Small intestine (tissue), 7 donors: ENCODE results near the gene TMEM109. TPM values are rescaled to one million over a fixed set of nuclear protein-coding genes. Genes with fewer than 3 reads are reported as not detected.

Experiments used
- DNase-seq, 2 donors: peaks; one replicate each; pipeline versions ENCODE4 v3.0.0 to v3.0.0-alpha.2; 2013
- FAIRE-seq: peaks from 2 replicates; lab custom pipeline; 2012; peaks lifted over from hg19 to GRCh38; lab: Jason Lieb, UNC
- H3K27ac ChIP-seq, 3 donors: one replicate each; pipeline ENCODE4 v1.5.1; 2013; ENCODE audit warnings: low read length in 2 of 3, mild to moderate bottlenecking in 2 of 3, control low read depth in 1 of 3, inconsistent platforms in 1 of 3, low read depth in 1 of 3, moderate library complexity in 1 of 3
- H3K27me3 ChIP-seq, 3 donors: one replicate each; pipeline ENCODE4 v1.6.1; 2013; ENCODE audit warnings: low read length in 3 of 3, inconsistent platforms in 1 of 3; ENCODE audit not compliant: control insufficient read depth in 3 of 3, insufficient read depth in 3 of 3
- H3K36me3 ChIP-seq, 3 donors: one replicate each; pipeline ENCODE4 v1.6.1; 2013; ENCODE audit warnings: low read length in 3 of 3, inconsistent platforms in 1 of 3, low read depth in 1 of 3, mild to moderate bottlenecking in 1 of 3, moderate library complexity in 1 of 3; ENCODE audit not compliant: control insufficient read depth in 3 of 3, insufficient read depth in 2 of 3
- H3K4me1 ChIP-seq, 3 donors: one replicate each; pipeline ENCODE4 v1.6.1; 2013; ENCODE audit warnings: low read length in 2 of 3, inconsistent platforms in 1 of 3, low read depth in 1 of 3, mild to moderate bottlenecking in 1 of 3, moderate library complexity in 1 of 3; ENCODE audit not compliant: control insufficient read depth in 3 of 3, insufficient read depth in 2 of 3
- H3K4me3 ChIP-seq, 3 donors: one replicate each; pipeline ENCODE4 v1.5.1; 2013; ENCODE audit warnings: low read length in 3 of 3, control low read depth in 1 of 3, inconsistent platforms in 1 of 3, low read depth in 1 of 3, mild to moderate bottlenecking in 1 of 3, moderate library complexity in 1 of 3
- H3K9me3 ChIP-seq, 2 donors: one replicate each; pipeline ENCODE4 v1.6.1; 2013; ENCODE audit warnings: low read depth in 1 of 2, low read length in 1 of 2; ENCODE audit not compliant: control insufficient read depth in 2 of 2, insufficient read depth in 1 of 2
- WGBS, 3 donors: extraction: QIAGEN DNeasy Blood & Tissue Kit; methylation state at CpG; one replicate each; pipeline ENCODE4 v1.1.7; 2013; 5-methylcytosine and 5-hydroxymethylcytosine counted together
- polyA plus RNA-seq, 4 donors: library from polyadenylated mRNA; stranded (reverse) in 3 of 4; unstranded in 1 of 4; fragments of 200-250 nt in 3 of 4; fragments of 120-200 nt in 1 of 4; gene quantifications; one replicate each; pipeline versions ENCODE4 v1.2.1 to v1.2.3, GENCODE V29; 2013
- donor health status: healthy with polysubstance abuse.
- donor health status: control.
- donor health status: control.
- donor health status: Bipolar disorder and iron deficiency.
- donor health status: healthy.

TMEM109 gene
- polyA plus RNA-seq, 4 donors: 14.1 to 63.7 (median 33.9) TPM

DNA sequence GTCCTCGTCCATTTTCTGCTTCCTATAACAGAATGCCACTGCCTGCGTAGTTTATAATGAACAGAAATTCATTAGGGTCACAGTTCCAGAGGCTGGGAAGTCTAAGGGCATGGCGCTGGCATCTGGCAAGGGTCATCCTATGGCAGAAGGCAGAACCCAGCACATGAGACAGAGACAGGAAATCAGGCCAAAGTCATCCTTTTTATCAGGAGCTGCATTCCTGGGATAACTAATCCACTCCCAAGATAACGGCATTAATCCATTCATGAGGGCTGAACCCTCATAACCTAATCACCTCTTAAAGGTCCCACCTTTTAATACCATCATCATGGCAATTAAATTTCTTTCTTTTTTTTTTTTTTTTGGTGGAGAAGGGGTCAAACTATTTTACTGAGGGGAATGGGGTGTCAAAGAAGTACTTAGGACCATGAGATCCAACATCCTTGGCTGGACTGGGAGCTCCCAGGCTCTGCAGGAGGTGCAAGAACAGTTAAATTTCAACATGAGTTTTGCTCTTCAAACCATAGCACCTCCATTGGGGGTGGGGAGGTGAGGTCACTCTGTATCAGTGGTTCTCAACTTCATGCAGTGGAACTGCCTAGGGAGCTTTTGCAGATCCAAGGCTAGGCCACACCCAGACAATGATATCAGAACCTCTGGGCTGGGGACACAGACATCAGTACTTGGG lies 4.4 kb downstream of the TMEM109 start:
- WGBS, 3 donors: 79 to 85% (median 83%) methylated on average over 4 of the region's 4 CpGs
- FAIRE-seq: no peak

DNA sequence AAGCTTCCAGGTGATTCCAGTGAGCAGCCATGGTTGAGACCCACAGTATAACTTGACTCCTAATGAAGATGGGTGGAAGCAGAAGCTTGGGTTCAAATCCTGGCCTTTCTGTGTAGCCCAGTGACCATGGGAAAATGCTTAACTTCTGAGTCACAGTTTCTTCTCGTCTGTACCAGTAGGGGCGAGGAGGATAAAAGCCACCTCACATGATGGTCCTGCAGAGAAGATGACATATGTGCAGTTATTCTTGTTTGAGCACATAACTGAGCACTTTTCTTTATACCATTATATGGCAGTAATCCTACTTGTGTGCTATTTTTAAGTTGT lies 4.9 kb downstream of the TMEM109 start:
- Histone ChIP-seq H3K4me3 (no peak overlapping the region), H3K27me3 (no peaks in the 10 kb centered on the region), H3K27ac (no peak overlapping the region), H3K9me3 (no peaks in the 10 kb centered on the region), H3K36me3 (peaks cover 11 to 46% (median 14%) of the 10 kb centered on the region in 3 donors), H3K4me1 (peaks cover 7 to 9% (median 9%) of the 10 kb centered on the region in 3 donors)
- DNase-seq (no peak), FAIRE-seq (no peak)
- 54 to 63% (median 58%) methylated on average over 2 of the region's 2 CpGs for WGBS, 3 donors

More for the DNA sequence above, 4.4 kb downstream of the TMEM109 start:
- H3K27me3 ChIP-seq: no peaks in the 10 kb centered on the region
- H3K4me3 ChIP-seq: no peak overlapping the region
- H3K27ac ChIP-seq: no peak overlapping the region
- no peaks in the 10 kb centered on the region for H3K9me3 ChIP-seq
- peaks cover 6 to 9% (median 8%) of the 10 kb centered on the region in 3 donors for H3K4me1 ChIP-seq
- peaks cover 11 to 41% (median 14%) of the 10 kb centered on the region in 3 donors for H3K36me3 ChIP-seq
- DNase-seq: peak in 1 of 2 donors; percentile 27

DNA sequence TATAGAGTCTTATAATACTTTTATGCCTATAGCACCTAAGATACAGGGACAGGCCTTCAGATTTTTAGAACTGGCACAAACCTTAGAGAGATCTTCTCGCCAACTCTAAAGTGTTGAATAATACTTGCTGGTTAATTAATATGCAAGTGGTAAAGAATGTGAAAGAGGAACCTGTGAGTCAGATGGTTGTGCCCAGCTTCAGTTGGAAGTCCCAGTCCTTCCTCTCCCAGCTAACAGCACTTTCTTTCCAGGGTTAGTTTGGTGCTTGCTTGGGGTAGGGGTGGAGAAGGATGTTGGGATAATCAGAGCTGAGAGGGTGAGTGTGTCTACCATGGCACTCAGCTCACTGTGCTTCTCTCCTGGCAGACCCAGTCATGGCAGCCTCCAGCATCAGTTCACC lies 5.4 kb downstream of the TMEM109 start:
- no peak overlapping the region for H3K27ac ChIP-seq
- H3K4me1 ChIP-seq: peaks cover 8 to 12% (median 9%) of the 10 kb centered on the region in 3 donors
- no peaks in the 10 kb centered on the region for H3K27me3 ChIP-seq
- no peak for FAIRE-seq
- 87 to 97% (median 96%) methylated on average over 1 of the region's 1 CpG for WGBS, 3 donors
- H3K36me3 ChIP-seq: peaks cover 11 to 46% (median 14%) of the 10 kb centered on the region in 3 donors
- no peak overlapping the region for H3K4me3 ChIP-seq
- DNase-seq: no peak
- no peaks in the 10 kb centered on the region for H3K9me3 ChIP-seq

DNA sequence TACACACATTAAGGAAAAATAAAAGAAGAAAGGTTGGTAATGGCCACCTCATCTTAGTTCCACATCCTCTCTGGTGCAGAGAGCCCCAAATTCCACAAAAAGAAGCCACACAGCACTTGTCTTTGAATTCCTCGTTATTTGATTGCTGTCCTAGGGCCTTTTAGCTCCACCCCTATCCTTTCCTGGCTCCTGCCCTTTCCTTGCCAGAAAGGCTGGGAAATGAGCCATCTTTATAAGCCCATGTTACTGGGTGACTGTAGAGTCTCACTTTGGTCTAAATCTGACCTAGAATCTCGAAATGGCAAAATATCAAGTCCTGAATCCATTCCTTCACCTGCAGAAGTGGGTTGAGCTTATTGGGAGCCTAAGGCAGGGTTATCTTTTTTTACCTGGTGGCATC lies 6.0 kb downstream of the TMEM109 start:
- WGBS, 3 donors: 72 to 75% (median 73%) methylated on average over 2 of the region's 2 CpGs
- DNase-seq: no peak
- no peak for FAIRE-seq
- H3K27me3 ChIP-seq: peaks cover 0 to under 1% (median 0%) of the 10 kb centered on the region in 3 donors
- no peak overlapping the region for H3K27ac ChIP-seq
- no peak overlapping the region for H3K4me3 ChIP-seq
- no peaks in the 10 kb centered on the region for H3K9me3 ChIP-seq
- peaks cover 11 to 46% (median 14%) of the 10 kb centered on the region in 3 donors for H3K36me3 ChIP-seq
- peaks cover 8 to 13% (median 9%) of the 10 kb centered on the region in 3 donors for H3K4me1 ChIP-seq

DNA sequence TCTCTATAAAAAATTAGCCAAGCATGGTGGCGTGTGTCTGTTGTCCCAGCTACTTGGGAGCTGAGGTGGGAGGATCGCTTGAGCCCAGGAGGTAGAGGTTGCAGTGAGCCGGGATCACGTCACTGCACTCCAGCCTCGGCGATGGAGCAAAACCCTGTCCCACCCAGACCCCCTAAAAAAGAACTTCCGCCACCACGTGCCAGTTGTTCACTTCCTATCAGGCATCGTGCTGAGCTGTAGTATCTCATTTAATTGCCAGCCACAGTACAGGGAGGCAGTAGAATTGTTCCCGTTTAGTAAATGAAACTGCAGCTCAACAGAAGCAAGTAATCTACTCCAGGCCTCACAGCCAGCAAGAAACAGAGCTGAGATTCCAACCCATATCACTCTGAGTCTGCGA lies 7.3 kb downstream of the TMEM109 start:
- Histone ChIP-seq H3K4me3 (no peak overlapping the region), H3K36me3 (peaks cover 11 to 46% (median 14%) of the 10 kb centered on the region in 3 donors), H3K27ac (no peak overlapping the region), H3K9me3 (no peaks in the 10 kb centered on the region), H3K4me1 (peaks cover 4 to 13% (median 9%) of the 10 kb centered on the region in 3 donors), H3K27me3 (peaks cover 0 to 12% (median 0%) of the 10 kb centered on the region in 3 donors)
- WGBS, 3 donors: 92 to 95% (median 95%) methylated on average over 11 of the region's 11 CpGs
- no peak for DNase-seq
- FAIRE-seq: no peak

DNA sequence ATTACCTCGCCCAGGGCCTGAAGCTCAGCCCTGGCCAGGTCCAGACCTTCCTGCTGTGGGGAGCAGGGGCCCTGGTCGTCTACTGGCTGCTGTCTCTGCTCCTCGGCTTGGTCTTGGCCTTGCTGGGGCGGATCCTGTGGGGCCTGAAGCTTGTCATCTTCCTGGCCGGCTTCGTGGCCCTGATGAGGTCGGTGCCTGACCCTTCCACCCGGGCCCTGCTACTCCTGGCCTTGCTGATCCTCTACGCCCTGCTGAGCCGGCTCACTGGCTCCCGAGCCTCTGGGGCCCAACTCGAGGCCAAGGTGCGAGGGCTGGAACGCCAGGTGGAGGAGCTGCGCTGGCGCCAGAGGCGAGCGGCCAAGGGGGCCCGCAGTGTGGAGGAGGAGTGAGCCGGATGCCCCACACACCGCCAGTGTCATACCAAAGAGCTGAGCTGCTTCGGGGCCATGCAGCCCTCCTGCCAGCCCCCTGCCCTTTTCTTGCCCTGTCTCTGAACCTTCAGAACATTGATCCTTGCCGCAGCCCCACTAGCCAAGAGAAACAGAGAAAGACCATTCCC lies 7.9 kb downstream of the TMEM109 start:
- Histone ChIP-seq H3K36me3 (peaks cover 11 to 46% (median 14%) of the 10 kb centered on the region in 3 donors), H3K27ac (no peak overlapping the region), H3K4me3 (no peak overlapping the region), H3K9me3 (no peaks in the 10 kb centered on the region), H3K4me1 (peaks cover 4 to 13% (median 7%) of the 10 kb centered on the region in 3 donors), H3K27me3 (peaks cover 0 to 12% (median 0%) of the 10 kb centered on the region in 3 donors)
- DNase-seq: no peak
- 84 to 90% (median 90%) methylated on average over 23 of the region's 23 CpGs for WGBS, 3 donors
- no peak for FAIRE-seq

DNA sequence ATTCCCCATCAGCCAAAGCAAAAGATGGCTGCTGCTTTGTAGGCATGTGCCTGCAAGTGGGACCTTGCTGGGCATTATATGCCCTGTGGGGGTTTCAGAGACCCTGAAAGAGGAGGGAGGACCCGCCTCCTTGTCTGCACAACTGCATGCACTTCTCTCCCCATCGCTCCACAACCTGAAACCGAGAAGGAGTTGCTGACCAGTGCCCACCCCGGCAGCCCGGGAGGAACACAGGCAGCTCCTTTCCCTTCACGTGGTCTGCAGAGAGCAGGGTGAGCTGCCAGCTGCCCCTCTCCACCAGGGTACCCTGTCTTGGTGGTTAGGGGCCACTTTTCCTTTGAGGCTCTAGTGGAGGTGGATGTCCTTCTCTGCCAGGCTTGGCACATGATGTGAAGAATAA lies 8.9 kb downstream of the TMEM109 start:
- Histone ChIP-seq H3K27me3 (peaks cover 0 to 12% (median 0%) of the 10 kb centered on the region in 3 donors), H3K4me1 (peaks cover 4 to 13% (median 4%) of the 10 kb centered on the region in 3 donors), H3K9me3 (no peaks in the 10 kb centered on the region), H3K4me3 (no peak overlapping the region), H3K36me3 (peaks cover 11 to 54% (median 14%) of the 10 kb centered on the region in 3 donors), H3K27ac (no peak overlapping the region)
- FAIRE-seq (no peak), DNase-seq (no peak)
- 86 to 96% (median 88%) methylated on average over 6 of the region's 6 CpGs for WGBS, 3 donors

DNA sequence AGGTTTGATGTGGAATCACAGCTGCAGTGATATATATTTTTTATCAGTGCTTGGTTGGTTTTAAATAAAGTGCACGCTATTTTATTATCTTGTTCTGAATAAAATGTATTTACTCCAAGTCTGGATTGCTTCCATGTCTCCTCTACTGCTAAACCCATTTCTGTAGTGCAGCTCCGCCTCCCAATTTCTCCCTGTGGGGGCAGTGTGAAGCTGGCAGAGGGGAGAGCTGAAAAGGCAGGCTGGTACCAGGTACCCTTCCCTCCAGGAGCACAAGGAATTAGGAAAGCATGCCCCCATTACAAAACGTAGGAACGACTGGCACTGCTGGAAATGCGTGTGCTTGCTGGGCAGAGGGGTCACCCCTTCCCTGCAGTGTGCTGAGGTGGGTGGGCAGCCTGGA lies 9.4 kb downstream of the TMEM109 start:
- Histone ChIP-seq H3K9me3 (no peaks in the 10 kb centered on the region), H3K36me3 (peaks cover 11 to 56% (median 14%) of the 10 kb centered on the region in 3 donors), H3K4me3 (no peak overlapping the region), H3K27me3 (peaks cover 0 to 12% (median 0%) of the 10 kb centered on the region in 3 donors), H3K27ac (no peak overlapping the region), H3K4me1 (peaks cover 4 to 13% (median 4%) of the 10 kb centered on the region in 3 donors)
- 83 to 85% (median 85%) methylated on average over 5 of the region's 5 CpGs for WGBS, 3 donors
- FAIRE-seq: no peak
- DNase-seq: no peak
